Astrocyte (in vitro differentiated cells and primary cell): Measurements from ENCODE around the gene TNK1. TPM values are rescaled to one million over a fixed set of nuclear protein-coding genes. Genes with fewer than 3 reads are reported as not detected.

Experiments
- DNase-seq: peaks from one replicate; pipeline ENCODE4 v3.0.0-alpha.2; 2010; ENCODE audit warnings: low read depth
- FAIRE-seq: peaks from 2 replicates; lab custom pipeline; 2011; peaks lifted over from hg19 to GRCh38; lab: Jason Lieb, UNC
- H2AFZ ChIP-seq: 2 replicates; pipeline ENCODE4 v1.6.0; 2012; ENCODE audit warnings: low read depth, low read length, inconsistent platforms
- H3K27ac ChIP-seq: 2 replicates; pipeline ENCODE4 v1.5.1; 2011; ENCODE audit warnings: low read depth, low read length, inconsistent platforms
- H3K27me3 ChIP-seq: 2 replicates; pipeline ENCODE4 v1.6.0; 2011; ENCODE audit warnings: low read length, inconsistent platforms; ENCODE audit not compliant: insufficient read depth
- H3K36me3 ChIP-seq: 2 replicates; pipeline ENCODE4 v1.5.1; 2011; ENCODE audit warnings: low read length, inconsistent platforms; ENCODE audit not compliant: insufficient read depth
- H3K4me1 ChIP-seq: 2 replicates; pipeline ENCODE4 v1.5.1; 2011; ENCODE audit warnings: low read length, inconsistent platforms; ENCODE audit not compliant: insufficient read depth
- H3K4me2 ChIP-seq: 2 replicates; pipeline ENCODE4 v1.6.0; 2012; ENCODE audit warnings: low read length, inconsistent platforms
- H3K4me3 ChIP-seq: 2 replicates; pipeline ENCODE4 v1.5.1; 2011; ENCODE audit warnings: low read depth, mild to moderate bottlenecking, low read length, inconsistent platforms; ENCODE audit not compliant: insufficient read depth
- H3K79me2 ChIP-seq: 2 replicates; pipeline ENCODE4 v1.6.0; 2012; ENCODE audit warnings: mild to moderate bottlenecking, low read length, inconsistent platforms; ENCODE audit not compliant: insufficient read depth
- H3K9ac ChIP-seq: 2 replicates; pipeline ENCODE4 v1.6.0; 2012; ENCODE audit warnings: mild to moderate bottlenecking, low read length, inconsistent platforms
- H3K9me3 ChIP-seq: 2 replicates; pipeline ENCODE4 v1.5.1; 2012; ENCODE audit warnings: low read depth, mild to moderate bottlenecking, low read length, inconsistent platforms; ENCODE audit not compliant: insufficient read depth
- H4K20me1 ChIP-seq: 2 replicates; pipeline ENCODE4 v1.6.0; 2012; ENCODE audit warnings: low read length, inconsistent platforms; ENCODE audit not compliant: insufficient read depth
- H3K27ac Mint-ChIP-seq: one replicate; pipeline ENCODE4 v1.8.0; 2021; ENCODE audit warnings: mild to moderate bottlenecking, mixed read lengths; ENCODE audit not compliant: unreplicated experiment
- H3K27me3 Mint-ChIP-seq: one replicate; pipeline ENCODE4 v1.8.0; 2021; ENCODE audit warnings: low read depth, mixed read lengths; ENCODE audit not compliant: unreplicated experiment
- H3K36me3 Mint-ChIP-seq: one replicate; pipeline ENCODE4 v1.8.0; 2021; ENCODE audit warnings: low read depth, mixed read lengths; ENCODE audit not compliant: unreplicated experiment
- H3K4me1 Mint-ChIP-seq: one replicate; pipeline ENCODE4 v1.8.0; 2021; ENCODE audit warnings: low read depth, mixed read lengths; ENCODE audit not compliant: unreplicated experiment
- H3K4me3 Mint-ChIP-seq: one replicate; pipeline ENCODE4 v1.8.0; 2021; ENCODE audit warnings: mild to moderate bottlenecking, moderate library complexity, mixed read lengths; ENCODE audit not compliant: unreplicated experiment
- H3K9me3 Mint-ChIP-seq: one replicate; pipeline ENCODE4 v1.8.0; 2021; ENCODE audit warnings: mild to moderate bottlenecking, mixed read lengths; ENCODE audit not compliant: unreplicated experiment
- EZH2 ChIP-seq: IDR thresholded peaks from 2 replicates; pipeline ENCODE4 v1.6.1; 2012; ENCODE audit warnings: mild to moderate bottlenecking, low read length, inconsistent platforms; ENCODE audit not compliant: insufficient read depth
- total RNA-seq: library from RNA; stranded (reverse); gene quantifications from 2 replicates; pipeline ENCODE4 v1.2.1, GENCODE V29; 2021
- TF ChIP-seq, protein P1 (sequence below): IDR thresholded peaks from 2 replicates; pipeline ENCODE4 v1.5.1; 2011; ENCODE audit warnings: low read depth, mild to moderate bottlenecking, inconsistent platforms, low read length, moderate library complexity; ENCODE audit not compliant: insufficient read depth

TNK1 gene
- total RNA-seq, 1 donor from 2014 or later: 1.6 TPM

DNA sequence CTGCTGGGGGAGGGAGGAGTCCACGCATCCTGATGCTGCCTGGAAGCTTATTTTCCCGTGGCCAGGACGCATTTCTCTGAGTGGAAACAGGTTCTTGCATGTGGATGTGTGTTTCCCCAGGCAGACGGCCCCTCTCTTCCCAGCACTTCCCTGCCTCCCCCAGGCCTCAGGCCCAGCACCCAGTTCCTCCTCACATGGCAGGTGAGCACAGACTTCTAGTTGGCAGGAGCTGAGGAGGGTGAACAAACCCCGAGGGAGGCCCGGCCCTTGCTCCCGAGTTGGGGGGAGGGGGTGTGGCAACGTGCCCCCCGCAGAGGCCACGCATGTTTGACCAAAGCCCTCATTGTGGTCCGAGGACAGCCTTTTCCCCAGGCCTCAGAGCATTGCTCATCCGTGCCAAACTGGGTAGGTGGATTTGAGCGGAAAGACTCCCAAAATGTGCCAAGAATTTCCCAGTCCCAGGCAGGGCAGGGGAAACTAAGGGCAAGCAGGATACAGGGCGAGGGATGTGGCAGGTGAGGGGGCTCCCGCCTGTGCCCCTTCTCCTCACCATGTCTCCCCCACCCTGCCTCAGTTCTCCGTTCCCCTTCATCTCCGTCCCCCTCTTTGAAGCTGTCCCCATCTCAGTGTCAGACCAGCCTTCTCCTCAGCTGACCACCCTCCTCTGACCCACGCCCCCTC, 37.7 kb downstream of the TNK1 start:
- H3K27ac ChIP-seq: no peak overlapping the region
- no peak overlapping the region for H2AFZ ChIP-seq
- Mint-ChIP-seq H3K27me3 (no peaks in the 10 kb centered on the region), H3K9me3 (no peaks in the 10 kb centered on the region), H3K4me1 (no peaks in the 10 kb centered on the region), H3K36me3 (peaks cover 20% of the 10 kb centered on the region), H3K27ac (peak overlapping the region; percentile 12), H3K4me3 (peak overlapping the region; percentile 5)
- no peak overlapping the region for H3K9ac ChIP-seq
- no peaks in the 10 kb centered on the region for H3K9me3 ChIP-seq
- DNase-seq (no peak), FAIRE-seq (no peak)
- no peaks in the 10 kb centered on the region for H3K27me3 ChIP-seq
- H3K4me2 ChIP-seq: no peak overlapping the region
- no peaks in the 10 kb centered on the region for H3K36me3 ChIP-seq
- peaks cover 1% of the 10 kb centered on the region for H3K4me1 ChIP-seq
- no peaks in the 10 kb centered on the region for H3K79me2 ChIP-seq
- H4K20me1 ChIP-seq: peaks cover 19% of the 10 kb centered on the region
- TF ChIP-seq, protein P1, sequence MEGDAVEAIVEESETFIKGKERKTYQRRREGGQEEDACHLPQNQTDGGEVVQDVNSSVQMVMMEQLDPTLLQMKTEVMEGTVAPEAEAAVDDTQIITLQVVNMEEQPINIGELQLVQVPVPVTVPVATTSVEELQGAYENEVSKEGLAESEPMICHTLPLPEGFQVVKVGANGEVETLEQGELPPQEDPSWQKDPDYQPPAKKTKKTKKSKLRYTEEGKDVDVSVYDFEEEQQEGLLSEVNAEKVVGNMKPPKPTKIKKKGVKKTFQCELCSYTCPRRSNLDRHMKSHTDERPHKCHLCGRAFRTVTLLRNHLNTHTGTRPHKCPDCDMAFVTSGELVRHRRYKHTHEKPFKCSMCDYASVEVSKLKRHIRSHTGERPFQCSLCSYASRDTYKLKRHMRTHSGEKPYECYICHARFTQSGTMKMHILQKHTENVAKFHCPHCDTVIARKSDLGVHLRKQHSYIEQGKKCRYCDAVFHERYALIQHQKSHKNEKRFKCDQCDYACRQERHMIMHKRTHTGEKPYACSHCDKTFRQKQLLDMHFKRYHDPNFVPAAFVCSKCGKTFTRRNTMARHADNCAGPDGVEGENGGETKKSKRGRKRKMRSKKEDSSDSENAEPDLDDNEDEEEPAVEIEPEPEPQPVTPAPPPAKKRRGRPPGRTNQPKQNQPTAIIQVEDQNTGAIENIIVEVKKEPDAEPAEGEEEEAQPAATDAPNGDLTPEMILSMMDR: no peak
- no peak for TF ChIP-seq EZH2
- no peak overlapping the region for H3K4me3 ChIP-seq

DNA sequence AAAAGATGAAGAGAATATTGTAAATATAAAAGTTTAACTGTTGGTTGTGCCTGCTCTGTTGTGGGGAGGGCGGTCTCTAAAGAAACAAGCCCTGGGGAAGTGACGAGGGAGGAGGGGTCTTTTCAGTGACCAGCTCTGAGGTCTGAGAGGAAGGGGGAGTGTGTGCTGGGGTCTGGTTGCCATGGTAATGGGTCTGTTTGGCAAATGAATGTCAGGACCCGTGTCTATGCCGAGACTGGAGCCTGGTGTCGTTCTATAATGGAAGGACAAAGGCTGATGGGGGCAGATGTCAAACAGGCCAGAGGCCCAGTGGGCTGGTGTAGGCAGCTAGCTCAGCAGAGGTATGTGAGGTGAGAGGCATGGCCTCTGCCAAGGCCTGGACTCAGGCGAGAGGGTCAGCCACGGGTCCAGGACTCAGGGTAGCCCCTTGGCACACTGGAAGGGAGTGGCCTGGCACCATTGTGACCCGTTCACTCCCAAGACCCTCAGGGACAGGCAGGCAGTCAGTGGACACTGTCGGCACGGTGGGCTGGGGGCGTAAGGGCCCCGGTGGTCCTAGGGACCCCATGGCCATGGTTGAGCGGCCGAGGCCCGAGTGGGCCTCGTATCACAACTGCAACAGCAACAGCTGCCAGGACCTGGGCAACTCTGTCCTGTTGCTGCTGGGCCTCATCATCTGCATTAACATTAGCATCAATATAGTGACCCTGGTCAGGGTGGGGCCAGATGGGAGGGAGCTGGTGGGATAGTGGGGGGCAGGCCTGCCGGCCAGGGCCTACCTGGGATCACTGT, 39.1 kb downstream of the TNK1 start, which contains the start of gene SPEM1:
Gene SPEM1 (plus strand): TSS at position 506 of the 792 bp plus-strand sequence. CDS start 61 bp downstream, at position 567.
- Histone ChIP-seq H3K27me3 (no peaks in the 10 kb centered on the region), H3K9me3 (no peaks in the 10 kb centered on the region), H3K27ac (no peak within 1 kb of the TSS), H3K4me1 (no peaks in the 10 kb centered on the region), H3K36me3 (no peaks in the 10 kb centered on the region), H2AFZ (no peak within 1 kb of the TSS), H3K9ac (no peak within 1 kb of the TSS), H3K79me2 (no peaks in the 10 kb centered on the region), H3K4me2 (no peak within 1 kb of the TSS), H4K20me1 (peaks cover 19% of the 10 kb centered on the region), H3K4me3 (no peak within 1 kb of the TSS)
- peaks cover 20% of the 10 kb centered on the region for H3K36me3 Mint-ChIP-seq
- DNase-seq: no peak
- no peaks in the 10 kb centered on the region for H3K9me3 Mint-ChIP-seq
- no peak for FAIRE-seq
- H3K4me1 Mint-ChIP-seq: no peaks in the 10 kb centered on the region
- no peaks in the 10 kb centered on the region for H3K27me3 Mint-ChIP-seq
- H3K27ac Mint-ChIP-seq: peak within 1 kb of the TSS; percentile 38
- peak within 1 kb of the TSS; percentile 54 for H3K4me3 Mint-ChIP-seq
- TF ChIP-seq EZH2: no peak
- TF ChIP-seq, protein P1: no peak
